Epithelial cell of esophagus (primary cell): ENCODE results near the gene MORC2.

Source experiments
- DNase-seq: peaks from one replicate; pipeline ENCODE4 v3.0.0; 2010; ENCODE audit warnings: low read depth
- H3K4me3 ChIP-seq: 2 replicates; pipeline ENCODE4 v1.5.1; 2011; ENCODE audit warnings: mild to moderate bottlenecking, low read length, control low read depth
- TF ChIP-seq, protein P1 (sequence below): IDR thresholded peaks from 2 replicates; pipeline ENCODE4 v1.5.1; 2011; ENCODE audit warnings: low read depth, mild to moderate bottlenecking, low read length, control low read depth, inconsistent platforms; ENCODE audit not compliant: insufficient read depth; ENCODE audit errors: missing control alignments

Gene MORC2

DNA sequence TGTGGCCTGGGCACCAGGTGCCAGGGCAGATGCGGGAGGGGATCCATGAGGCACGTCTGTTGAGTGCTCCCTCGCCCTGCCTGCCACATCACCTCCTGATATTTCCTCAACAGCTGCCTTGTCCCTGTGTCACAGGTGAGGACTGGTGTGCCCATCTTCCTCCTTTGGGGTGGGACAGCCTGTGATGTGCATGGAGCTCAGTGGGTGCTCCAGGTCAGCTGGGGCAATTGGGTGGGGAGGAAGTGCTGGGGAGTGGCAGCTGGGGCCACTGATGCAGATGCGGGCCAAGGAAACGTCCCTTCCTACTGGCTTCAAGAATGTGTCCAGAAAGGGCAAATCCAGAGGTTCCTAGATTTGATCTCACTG, 83.6 kb downstream of the MORC2 start:
- TF ChIP-seq, protein P1, sequence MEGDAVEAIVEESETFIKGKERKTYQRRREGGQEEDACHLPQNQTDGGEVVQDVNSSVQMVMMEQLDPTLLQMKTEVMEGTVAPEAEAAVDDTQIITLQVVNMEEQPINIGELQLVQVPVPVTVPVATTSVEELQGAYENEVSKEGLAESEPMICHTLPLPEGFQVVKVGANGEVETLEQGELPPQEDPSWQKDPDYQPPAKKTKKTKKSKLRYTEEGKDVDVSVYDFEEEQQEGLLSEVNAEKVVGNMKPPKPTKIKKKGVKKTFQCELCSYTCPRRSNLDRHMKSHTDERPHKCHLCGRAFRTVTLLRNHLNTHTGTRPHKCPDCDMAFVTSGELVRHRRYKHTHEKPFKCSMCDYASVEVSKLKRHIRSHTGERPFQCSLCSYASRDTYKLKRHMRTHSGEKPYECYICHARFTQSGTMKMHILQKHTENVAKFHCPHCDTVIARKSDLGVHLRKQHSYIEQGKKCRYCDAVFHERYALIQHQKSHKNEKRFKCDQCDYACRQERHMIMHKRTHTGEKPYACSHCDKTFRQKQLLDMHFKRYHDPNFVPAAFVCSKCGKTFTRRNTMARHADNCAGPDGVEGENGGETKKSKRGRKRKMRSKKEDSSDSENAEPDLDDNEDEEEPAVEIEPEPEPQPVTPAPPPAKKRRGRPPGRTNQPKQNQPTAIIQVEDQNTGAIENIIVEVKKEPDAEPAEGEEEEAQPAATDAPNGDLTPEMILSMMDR: no peak
- no peak overlapping the region for H3K4me3 ChIP-seq
- DNase-seq: no peak

DNA sequence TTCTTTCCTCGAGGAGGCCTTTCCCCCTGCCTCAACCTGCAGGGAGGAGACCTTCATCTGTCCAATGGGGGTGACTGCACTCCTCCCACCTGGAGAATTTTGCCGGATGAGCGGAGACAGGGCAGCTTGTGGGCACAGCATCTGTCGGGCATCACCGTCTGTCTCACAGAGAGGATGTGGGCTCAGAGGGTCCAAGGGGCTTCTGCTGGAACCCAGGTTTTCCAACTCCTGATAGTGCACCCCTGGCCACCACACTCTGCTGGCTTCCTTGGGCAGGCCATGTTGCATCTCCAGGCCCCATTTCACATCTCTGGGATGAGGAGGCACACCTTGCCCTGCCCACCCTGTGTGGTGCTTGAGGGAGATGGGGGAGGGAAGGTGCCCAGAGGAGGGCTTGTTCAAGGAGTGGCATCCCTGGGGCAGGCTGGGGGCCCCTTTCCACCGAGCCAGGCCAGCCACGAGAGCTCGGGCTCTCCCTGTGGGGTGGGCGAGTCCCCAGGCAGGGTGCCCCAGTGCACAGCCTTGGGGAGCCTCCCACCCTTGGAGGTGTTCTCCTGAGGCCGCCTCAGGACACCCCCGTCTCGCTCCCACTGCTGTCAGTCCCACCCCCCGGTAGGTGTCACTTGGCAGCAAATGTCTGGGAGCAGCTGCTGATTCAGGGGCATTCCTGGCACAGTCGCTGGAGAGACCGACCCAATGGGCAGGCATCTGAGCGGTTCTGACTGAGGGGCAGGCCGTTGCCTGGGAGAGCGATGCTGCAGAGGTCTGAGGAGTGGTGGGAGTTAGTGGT, 84.2 kb downstream of the MORC2 start:
- no peak for DNase-seq
- TF ChIP-seq, protein P1: no peak
- no peak overlapping the region for H3K4me3 ChIP-seq

DNA sequence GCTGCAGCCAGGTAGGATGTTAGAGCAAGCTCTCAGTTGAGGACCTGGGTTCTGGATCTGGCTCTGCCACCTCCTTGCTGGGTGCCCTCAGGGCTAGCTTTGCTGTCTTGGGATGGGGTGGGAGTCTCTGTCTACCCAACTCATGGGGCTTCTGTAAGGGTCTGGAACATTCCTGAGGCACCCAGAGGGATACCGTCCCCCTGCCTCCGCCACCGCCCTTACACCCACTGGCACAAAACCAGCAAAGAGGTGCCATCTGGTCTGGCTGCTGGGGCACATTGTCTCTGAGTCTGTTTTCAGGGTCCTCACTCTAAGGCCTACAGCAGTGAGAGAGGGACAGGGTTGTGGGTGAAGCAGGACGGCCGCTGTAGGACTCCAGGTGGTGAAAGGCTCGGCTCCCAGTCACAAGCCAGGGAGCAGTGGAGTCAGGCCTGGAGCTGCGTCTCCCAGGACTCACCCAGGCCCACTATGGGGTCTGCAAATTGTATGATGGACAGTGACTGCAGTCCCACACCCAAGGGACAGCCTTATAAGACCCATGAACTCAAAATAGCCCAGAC, 84.9 kb downstream of the MORC2 start:
- TF ChIP-seq, protein P1: no peak
- no peak overlapping the region for H3K4me3 ChIP-seq
- no peak for DNase-seq

DNA sequence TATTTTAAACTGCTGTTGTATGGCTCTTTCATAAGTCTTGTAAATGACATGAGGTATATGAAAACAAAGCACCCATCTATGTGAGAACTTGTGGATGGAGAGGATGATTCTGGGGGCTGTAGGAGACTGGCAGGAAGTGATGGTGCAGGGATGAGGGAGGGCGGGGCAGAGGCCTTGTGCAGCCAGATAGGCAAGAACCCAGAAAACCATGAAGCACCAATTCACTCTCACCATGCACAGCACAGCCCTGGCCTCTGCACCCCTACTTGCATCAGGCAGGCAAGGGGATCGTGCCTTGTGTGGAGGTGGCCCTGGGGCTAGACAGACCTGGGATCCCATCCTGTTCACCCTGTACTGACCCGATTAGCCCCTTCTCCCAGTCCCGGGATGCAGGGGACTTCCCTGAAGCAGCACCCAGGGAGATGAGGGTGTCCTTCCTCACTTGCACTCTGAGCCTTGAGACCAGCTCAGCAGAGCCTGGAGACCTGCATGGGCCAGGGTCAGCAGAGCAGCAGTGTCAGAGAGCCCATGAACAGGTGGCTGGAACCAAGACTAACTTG, 85.5 kb downstream of the MORC2 start:
- DNase-seq: no peak
- no peak overlapping the region for H3K4me3 ChIP-seq
- TF ChIP-seq, protein P1: no peak

- no peak overlapping the region for H3K4me3 ChIP-seq
- TF ChIP-seq, protein P1: no peak
- no peak for DNase-seq
Observed at GRCh38 chr22:30882184-30882717, 86.3 kb downstream of the MORC2 start.

DNA sequence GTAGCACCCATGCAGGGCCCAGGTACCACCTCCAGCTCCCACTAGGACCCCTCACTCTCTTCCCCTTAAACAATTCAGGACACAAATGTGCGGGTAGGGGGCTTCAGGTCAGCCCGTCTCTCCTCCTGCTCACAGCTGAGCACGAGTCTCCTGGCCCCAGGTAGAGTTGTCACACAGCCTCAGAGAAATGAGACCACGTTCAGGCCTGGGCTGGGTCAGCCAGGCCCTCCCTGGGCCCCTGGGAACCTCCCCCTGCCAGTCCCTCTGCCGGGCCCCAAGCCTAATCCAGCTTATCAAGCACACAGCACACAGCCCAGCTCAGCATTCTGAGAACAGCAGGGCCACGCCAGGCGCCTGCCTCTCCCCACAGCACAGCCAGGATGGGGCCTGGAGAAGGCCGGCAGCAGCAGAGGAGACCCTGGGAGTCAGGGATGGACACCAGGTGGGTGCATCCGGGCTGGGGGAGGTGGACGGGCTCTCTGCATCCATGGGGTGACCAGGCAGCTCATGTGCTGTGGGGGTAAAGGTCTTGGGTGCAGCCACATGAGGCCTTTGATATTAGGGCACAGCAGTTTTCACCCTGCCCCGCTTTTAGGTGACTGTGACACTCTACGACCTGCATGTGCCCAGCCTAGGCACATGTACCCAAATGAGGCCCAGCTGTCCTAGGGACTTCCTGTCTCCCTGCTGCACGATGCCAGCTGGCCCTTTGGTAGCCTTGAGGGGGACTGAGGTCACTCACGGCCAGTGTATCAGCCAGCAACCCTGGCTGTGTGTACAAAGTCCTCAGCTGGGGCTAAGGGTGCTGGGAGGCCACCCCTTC, 87.0 kb downstream of the MORC2 start:
- TF ChIP-seq, protein P1: no peak
- no peak for DNase-seq

More for the DNA sequence above, 87.0 kb downstream of the MORC2 start:
- H3K4me3 ChIP-seq: no peak overlapping the region
